ENCODE data around the gene GNAO1.

The GNAO1 gene

GRCh38 chr16:56242740-56243139 is 51.5 kb downstream of the GNAO1 start:
- DNase-seq: no peak

GRCh38 chr16:56244612-56245011 is 53.3 kb downstream of the GNAO1 start:
- DNase-seq: no peak

GRCh38 chr16:56245197-56245596 is 53.9 kb downstream of the GNAO1 start:
- no peak for DNase-seq

- DNase-seq: no peak
Measured at GRCh38 chr16:56246051-56246817, 54.9 kb downstream of the GNAO1 start.

- DNase-seq: no peak
Measured at GRCh38 chr16:56247018-56247417, 55.7 kb downstream of the GNAO1 start.

- DNase-seq: no peak
Measured at GRCh38 chr16:56247808-56248207, 56.5 kb downstream of the GNAO1 start.

- no peak for DNase-seq
Measured at GRCh38 chr16:56252835-56253234, 61.5 kb downstream of the GNAO1 start.

GRCh38 chr16:56255904-56256303 is 64.6 kb downstream of the GNAO1 start:
- DNase-seq: no peak

GRCh38 chr16:56257239-56257638 is 66.0 kb downstream of the GNAO1 start:
- DNase-seq: no peak

GRCh38 chr16:56257666-56258342 is 66.5 kb downstream of the GNAO1 start:
- DNase-seq: no peak

- DNase-seq: no peak
Measured at GRCh38 chr16:56258508-56259424, 67.5 kb downstream of the GNAO1 start.

- no peak for DNase-seq
Measured at GRCh38 chr16:56259425-56259779, 68.1 kb downstream of the GNAO1 start.

GRCh38 chr16:56260378-56261160 is 69.3 kb downstream of the GNAO1 start:
- DNase-seq: no peak

GRCh38 chr16:56261656-56262055 is 70.4 kb downstream of the GNAO1 start:
- no peak for DNase-seq

GRCh38 chr16:56262148-56262547 is 70.9 kb downstream of the GNAO1 start:
- peak; percentile 14 to 28 for DNase-seq

- DNase-seq: no peak
Measured at GRCh38 chr16:56262551-56263245, 71.4 kb downstream of the GNAO1 start.

- no peak for DNase-seq
Measured at GRCh38 chr16:56263711-56264608, 72.7 kb downstream of the GNAO1 start.

- no peak for DNase-seq
Measured at GRCh38 chr16:56264609-56264972, 73.3 kb downstream of the GNAO1 start.

GRCh38 chr16:56265184-56265583 is 73.9 kb downstream of the GNAO1 start:
- no peak for DNase-seq

- DNase-seq: no peak
Measured at GRCh38 chr16:56265746-56266145, 74.5 kb downstream of the GNAO1 start.
